GM18498 (cell line): ENCODE results near the gene C3.
"Not testable (repeated sequence)": the region's sequence is repeated elsewhere in the genome, so short reads cannot be mapped to it uniquely, and the experiment has no call there.

Source experiments
- ATAC-seq: cut with Tn5 transposase; IDR thresholded peaks from one replicate; pipeline ENCODE4 v1.9.1; 2021; ENCODE audit warnings: mild to moderate bottlenecking, moderate library complexity; ENCODE audit not compliant: unreplicated experiment

The C3 gene

DNA sequence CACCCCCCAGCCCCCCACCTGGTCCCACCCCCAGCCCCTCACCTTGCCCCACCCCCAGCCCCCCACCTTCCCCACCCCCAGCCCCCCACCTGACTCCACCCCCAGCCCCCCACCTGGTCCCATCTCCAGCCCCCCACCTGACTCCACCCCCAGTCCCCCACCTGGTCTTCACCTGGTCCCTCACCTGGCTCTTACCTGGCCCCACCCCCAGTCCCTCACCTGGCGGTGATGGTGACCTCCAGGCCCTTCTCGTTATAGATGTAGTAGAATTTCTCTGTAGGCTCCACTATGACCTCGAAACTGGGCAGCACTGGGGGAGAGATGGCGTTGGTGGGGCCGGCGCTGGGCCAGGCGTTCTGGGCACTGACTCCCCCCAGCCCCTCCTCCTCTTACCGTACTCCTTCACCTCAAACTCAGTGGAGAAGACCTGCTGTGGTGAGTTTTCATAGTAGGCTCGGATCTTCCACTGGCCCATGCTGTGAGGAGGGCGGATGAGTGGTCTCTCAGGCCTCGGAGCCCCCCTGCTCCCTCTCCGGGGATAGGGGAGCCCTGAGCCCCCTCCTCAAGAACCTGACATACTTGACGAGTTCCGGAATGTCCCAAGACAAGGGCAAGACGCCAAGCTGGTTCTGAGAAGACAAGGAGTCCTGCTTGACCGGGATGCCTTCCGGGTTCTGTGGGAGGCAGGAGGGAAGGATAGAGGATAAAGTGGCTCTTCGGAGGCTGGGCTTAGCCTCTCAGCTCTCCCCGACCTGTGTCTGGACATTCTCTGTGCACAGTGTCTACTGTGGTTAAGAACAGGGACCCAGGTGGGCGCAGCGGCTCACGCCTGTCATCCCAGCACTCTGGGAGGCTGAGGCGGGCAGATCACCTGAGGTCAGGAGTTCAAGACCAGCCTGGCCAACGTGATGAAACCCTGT, 6.4 kb downstream of the C3 start:
- ATAC-seq, result no peak

DNA sequence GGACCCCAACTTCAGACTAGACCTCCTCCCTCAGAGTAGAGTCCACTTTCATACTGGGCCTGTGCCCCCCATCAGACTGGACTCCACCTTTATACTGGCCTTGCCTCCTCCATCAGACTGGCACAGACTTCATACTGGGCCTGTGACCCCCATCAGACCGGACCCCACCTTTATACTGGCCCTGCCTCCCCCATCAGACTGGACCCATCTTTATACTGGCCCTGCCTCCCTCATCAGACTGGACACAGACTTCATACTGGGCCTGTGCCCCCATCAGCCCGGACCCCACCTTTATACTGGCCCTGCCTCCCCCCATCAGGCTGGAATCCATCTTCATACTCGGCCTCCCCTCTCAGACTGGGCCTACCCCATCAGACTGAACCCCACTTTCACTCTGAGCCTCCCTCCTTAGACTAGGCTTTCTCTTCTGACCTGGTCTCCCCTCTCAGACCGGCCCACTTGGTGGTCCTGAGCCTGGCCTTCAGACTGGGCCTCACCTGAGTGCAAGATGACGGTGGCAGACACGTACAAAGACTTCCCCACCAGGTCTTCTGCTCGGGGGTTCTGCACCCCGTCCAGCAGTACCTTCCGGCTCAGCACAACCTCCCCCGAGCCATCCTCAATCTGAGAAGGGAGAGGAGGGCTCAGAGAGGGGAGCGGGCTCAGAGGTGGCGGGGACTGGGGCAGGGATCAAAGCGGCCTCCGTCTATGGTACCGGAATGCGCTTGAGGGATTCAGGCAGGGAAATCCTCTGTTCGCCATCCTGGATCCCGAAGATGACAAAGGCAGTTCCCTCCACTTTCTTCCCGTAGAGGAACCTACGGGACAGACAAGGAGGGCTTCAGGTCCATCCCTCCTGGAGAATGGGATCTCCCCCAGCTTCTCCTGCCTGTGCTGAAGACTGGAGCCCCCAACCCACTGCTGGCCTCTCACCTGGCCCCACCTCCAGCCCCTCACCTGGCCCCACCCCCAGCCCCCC, 7.5 kb downstream of the C3 start:
- ATAC-seq, result no peak

DNA sequence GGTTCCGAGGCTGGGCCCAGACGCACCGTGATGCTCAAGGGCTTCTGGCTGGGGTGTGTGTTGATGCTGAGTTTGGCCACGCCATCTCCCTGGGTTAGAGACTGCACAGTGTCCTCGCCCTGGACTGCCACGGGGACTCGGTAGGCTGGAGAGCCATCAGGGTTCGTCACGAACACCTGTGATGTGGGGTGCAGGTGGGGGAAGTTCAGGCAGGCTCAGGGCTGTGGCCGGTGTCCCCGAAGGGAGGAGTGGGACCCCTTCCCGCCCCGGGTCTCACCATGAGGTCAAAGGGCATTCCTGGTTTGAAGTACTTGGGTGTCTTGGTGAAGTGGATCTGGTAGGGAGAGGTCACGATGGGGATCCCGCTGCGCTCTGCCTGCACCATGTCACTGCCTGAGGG, 8.2 kb downstream of the C3 start:
- ATAC-seq, result no peak

DNA sequence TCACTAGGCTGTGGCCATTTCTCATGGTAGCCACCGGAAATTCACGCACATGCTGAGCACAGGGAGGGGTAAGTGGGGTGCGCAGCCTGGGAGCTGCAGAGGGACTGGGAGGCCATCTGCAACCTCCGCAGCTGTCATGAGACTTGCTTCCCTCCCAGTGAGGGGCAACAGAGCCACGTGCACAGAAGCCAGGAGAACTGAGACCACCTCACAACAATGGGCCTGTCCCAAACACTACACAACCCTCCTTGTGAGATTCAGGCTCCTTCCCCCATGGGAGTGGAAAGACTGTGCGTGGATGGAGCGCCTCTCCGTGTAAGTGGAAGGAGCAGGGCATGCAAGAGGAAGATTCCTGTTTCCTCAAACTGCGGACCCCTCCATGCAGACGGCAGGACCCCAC, 8.8 kb downstream of the C3 start:
- ATAC-seq, result no peak

DNA sequence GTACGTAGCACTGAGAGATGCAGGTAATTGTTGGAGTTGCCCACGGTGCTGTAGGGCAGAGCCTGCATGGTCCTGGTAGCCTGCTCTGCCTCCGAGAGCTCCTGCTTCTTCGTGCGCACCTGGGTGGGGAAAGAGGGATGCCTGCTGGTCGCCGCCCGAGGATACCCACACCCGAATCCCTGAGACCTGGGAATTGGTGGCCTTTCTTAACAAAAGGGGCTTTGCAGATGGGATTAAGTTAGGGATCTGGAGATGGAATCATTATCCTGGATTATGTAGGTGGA, 9.4 kb downstream of the C3 start:
- ATAC-seq, result no peak

DNA sequence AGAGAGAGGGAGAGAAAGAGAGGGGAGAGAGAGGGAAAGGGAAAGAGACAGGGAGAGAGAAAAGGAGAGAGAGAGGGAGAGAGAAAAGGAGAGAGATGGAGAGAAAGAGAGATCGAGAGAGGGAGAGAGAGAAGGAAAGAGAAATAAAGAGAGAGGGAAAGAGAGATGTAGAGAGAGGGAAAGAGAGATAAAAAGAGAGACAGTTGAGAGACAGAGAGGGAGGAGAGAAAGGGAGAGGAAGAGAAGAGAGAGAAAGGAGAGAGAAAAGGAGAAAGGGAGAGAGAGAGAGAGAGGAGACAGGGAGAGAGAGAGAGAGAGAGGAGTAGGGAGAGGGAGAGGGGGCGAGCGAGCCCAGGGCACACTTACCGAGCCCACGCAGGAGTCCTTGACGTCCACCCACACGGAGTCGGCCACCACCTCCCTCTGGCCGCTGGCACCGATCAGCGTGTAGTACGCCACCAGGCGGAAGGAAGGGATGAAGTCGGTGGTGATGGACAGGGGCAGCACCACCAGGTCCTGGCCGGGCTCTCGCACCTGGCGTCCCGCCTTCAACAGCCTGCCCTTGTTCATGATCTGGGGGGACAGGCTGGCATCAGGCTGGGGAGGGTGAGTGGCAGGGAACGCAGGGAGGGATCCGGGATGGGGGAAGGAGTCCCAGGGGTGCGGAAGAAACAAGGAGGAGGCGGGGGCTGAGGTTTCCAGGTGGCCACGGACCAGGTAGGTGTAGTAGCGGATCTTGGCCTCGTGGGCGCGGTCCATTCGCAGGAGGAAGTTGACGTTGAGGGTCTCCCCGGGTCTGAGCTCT, 10.0 kb downstream of the C3 start:
- no peak for ATAC-seq

DNA sequence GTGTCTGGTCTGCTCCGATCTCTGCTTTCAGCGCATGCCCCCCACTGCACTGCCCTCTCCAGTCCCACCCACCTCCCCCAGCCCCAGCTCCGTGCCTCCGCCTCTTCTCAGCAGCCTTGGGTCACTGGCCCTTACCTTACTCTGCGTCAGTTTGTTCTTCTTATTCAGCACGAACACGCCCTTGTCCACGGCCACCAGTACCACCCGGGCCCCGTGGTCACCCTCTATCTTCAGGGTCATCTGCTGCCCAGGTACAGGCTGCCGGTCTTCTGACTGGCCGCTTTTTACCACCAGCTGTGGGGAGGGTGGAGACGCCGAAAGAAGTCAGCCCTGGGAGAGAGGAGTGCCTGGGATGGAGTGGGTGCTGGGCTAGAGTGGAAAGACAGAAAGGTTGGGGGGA, 10.9 kb downstream of the C3 start:
- ATAC-seq, result no peak

DNA sequence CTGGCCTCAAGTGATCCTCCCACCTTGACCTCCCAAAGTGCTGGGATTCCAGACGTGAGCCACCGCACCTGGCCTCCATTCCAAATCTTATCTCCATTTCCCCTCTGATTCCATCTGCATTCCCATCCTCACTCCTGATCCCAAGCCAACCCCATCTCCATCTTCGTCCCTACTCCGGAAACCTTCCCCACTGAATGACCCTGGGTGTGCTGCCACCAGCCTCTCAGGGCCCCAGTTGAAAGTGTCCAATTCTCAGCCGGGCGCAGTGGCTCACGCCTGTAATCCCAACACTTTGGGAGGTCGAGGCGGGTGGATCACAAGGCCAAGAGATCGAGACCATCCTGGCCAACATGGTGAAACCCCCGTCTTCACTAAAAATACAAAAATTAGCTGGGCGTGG, 11.5 kb downstream of the C3 start:
- not testable (repeated sequence) for ATAC-seq

DNA sequence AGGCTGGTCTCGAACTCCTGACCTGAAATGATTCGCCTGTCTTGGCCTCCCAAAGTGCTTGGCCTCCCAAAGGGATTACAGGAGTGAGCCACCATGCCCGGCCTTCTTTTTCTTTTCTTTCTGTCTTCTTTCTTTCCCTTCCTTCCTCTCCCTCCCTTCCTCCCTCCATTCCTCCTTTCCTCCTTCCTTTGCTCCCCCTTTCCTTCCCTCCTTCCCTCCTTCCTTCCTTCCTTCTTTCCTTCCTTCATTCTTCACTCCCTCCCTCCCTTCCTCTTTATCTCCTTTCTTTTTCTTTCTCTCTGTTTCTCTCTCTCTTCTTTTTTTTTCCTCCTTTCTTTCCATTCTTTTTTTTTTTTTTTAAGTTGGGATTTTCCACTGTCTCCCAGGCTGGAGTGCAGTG, 12.1 kb downstream of the C3 start:
- no peak for ATAC-seq

DNA sequence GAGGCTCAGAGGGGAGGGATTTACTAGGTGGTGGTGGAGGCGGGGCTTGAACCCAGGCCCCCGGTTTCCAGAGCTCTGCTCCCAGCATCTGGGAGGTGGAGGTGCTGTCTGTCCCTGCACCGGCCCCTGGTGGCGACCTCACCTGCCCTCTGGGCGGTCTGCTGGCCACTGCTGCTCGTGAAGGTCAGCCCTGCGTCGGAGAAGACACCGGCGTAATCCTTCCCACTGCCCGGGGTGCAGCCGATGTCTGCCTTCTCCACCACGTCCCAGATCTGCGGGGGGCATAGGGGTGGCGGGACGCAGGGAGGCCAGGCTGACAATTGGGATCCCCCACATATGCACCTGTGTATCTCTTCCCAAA, 12.8 kb downstream of the C3 start:
- no peak for ATAC-seq

DNA sequence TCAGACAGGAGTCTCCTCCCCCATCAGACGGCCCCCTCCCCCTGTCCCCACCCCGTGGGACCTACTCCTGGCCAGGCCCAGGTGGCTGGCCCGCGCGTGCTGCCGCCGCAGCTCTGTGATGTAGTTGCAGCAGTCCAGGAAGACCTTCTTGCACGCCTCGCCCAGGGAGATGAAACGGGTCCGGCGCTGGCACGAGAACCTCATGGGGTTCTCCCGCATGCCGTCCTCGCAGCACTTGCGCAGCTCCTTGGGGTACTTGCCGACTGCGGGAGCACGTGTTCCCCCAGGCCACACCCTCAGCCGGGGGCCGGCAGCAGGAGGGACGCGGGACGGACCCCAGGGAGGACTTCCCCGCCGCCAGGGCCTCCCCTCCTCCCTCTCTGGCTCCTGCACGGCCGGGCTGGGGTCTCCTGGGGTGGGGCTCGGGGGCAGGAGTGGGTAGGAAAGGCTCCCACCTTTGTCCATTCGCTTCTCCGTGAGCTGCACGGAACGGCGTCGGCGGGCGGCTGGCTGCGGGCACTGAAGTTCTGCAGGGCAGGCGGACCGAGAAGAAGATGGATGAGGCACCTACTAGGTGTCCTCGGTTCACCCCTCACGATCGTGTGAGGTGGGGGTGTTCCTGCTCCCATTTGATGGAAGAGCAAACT, 13.3 kb downstream of the C3 start:
- ATAC-seq, result no peak

DNA sequence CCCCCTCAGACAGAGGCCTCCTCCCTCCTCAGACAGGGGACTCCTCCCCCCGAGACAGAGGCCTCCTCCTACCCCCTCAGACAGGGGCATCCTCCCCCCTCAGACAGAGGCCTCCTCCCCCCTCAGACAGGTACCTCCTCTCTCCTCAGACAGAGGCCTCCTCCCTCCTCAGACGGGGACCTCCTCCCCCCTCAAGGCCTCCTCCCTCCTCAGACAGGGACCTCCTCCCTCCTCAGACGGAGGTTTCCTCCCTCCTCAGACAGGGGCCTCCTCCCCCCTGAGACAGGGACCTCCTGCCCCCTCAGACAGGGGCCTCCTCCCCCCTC, 13.9 kb downstream of the C3 start:
- ATAC-seq, result no peak

DNA sequence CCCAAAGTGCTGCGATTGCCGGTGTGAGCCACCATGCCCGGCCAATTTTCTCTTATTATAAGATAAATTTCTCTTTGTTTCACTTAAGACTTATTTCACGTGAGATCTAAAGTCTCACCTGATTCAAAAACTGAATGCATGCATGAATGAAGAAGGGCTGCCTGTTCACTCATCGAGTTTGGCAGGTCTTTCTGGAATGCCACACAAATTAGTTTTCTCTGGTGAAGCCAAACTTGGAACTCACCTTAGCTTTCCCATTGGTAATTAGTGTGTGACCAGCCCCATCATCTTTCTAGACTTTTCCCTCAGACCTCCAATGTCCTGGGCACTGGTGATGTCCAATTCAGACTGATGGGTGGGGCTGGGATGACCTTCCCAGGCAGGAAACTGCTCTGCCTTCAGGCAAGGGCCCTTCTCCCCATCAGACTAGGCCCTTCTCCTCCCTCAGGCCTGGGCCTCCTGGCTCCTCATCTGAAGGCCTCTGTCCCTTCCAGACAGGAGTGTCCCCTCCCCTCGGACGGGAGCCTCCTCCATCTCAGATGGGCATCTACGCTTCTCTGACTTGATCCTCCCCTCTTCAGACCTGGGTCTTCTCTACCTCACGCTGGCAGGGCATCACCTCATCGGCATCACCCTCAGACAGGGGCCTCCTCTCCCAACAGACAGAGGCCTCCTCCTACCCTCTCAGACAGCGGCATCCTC, 14.4 kb downstream of the C3 start:
- ATAC-seq, result no peak

DNA sequence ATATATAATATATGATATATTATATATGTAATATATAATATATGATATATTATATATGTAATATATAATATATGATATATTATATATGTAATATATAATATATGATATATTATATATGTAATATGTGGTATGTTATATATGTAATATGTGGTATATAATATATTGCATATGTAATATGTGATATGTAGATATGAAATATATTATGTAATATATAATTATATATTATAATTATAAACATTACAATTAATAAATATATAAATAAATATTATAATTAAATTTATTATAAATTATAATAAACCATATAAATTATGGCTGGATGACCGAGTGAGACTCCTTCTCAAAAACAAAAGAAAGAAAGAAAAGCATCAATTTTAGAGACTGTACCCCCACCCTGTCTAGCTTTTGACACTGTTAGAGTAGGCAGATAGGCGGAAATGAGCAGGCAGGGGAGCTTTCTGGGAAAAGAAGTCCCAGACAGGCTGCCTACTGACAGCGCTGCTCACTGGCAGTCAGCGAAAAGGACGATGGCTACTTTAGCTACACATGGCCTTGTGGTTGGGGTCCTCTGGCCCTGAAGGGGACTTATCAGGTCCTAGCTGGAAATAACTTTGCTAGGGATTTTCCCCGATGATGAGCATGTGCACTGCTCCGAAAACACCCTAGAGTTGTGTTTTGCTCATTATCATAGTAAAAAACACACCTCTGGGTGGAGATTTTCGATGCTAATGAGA, 19.7 kb downstream of the C3 start:
- no peak for ATAC-seq

DNA sequence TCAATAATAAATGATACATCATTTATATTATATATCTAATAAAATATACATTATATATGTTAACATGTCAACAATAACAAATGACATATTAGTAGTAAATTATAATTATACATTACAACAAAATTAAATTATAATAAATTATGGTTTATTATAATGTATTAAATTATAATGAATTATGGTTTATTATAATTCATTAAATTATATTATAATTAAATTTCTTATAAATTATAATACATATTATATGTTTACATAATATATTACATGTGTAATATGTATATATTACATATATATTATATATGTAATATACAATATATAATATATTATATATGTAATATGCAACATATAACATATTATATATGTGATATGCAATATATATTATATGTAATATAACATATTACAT, 20.5 kb downstream of the C3 start:
- no peak for ATAC-seq

DNA sequence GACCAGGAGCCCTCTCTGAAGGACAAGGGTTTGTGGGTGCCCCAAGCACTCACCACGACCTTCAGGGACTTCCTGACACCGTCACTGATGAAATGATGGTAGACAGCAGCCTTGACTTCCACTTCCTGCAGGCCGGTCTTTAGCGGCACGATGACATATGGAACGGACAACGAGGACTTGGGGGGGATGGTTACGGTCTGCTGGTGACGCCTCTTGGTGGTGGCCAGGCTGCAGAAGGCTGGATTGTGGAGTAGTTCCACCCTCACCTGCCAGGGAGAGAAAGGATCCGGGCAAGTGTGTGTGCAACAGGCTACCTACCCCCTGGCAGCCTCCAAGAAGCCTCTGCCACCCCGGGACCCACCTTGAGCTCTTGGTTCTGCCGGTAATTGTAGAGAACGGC, 23.2 kb downstream of the C3 start:
- no peak for ATAC-seq

DNA sequence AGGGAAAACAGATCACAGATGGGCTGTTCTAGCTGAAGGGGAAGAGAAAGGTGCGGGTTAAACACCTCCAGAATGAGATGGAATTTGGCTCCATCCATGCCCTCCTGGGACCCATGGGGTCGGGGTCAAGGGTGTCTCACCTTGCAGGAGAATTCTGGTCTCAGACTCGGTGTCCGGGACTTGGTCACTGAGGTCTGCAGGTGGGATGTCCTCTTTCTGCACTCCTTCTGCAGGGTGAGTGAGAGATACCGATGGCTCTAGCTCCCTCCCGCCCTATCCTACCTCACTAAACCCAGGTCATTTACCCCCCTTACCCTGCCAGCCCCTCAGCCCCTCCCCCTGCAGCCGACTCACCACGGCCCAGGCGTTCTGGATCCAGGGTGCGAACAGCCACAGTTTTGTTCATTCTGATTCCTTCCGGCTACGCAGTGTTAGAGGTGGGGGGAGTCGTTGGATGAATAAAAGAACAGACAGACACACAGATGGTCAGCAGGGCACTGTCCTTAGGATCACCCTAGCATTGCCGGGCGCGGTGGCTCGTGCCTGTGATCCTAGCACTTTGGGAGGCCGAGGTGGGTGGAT, 24.1 kb downstream of the C3 start:
- ATAC-seq, result no peak

DNA sequence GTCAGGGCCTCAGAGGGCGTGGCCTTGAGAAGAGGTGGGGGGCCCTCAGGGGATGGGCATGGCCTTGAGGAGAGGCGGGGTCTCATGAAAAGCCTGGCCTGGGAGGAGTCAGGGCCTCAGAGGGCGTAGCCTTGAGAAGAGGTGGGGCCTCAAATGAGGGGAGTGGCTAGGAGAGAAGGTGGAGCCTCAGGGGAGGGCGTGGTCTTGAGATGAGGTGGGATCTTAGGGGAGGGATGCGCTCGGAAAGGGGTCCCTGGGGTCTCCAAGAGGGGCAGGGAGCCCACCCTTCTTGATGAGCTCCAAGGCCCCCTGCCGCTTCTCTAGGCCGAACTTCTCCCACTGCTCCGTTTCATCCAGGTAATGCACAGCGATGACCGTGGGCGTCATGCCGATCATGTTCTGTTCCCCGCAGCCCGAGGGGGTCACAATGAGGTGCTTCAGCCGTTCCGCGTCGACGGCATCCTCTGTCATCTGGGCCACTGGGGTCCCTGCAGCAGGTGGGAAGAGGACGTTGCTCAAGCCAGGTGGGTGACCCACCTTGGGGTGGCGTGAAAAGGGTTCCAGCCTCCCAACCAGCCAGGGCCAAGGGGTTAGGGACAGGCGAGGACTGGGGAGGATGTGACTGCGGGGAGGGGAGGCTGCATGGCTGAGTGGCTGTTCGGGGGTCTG, 26.2 kb downstream of the C3 start:
- ATAC-seq, result no peak

DNA sequence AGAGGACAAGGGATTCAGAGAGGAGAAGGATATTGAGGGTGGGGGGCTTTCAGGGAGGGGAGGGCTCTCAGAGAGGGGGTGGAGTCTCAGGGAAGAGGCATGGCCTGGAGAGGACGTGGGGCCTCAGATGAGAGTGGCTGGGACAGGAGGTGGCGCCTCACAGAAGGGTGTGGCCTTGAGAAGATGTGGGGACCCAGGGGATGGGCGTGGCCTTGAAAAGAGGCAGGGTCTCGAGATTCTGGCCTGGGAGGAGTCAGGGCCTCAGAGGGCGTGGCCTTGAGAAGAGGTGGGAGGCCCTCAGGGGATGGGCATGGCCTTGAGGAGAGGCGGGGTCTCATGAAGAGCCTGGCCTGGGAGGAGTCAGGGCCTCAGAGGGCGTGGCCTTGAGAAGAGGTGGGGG, 26.8 kb downstream of the C3 start:
- no peak for ATAC-seq
